Epithelial cell of proximal tubule (primary cell): ENCODE results near the gene ULK1. TPM values are rescaled to one million over a fixed set of nuclear protein-coding genes. Genes with fewer than 3 reads are reported as not detected.

Experiments
- DNase-seq: peaks from one replicate; pipeline ENCODE4 v3.0.0-alpha.2; 2011; ENCODE audit warnings: low read depth
- H3K4me3 ChIP-seq: 2 replicates; pipeline ENCODE4 v1.5.1; 2011; ENCODE audit warnings: low read depth, mild to moderate bottlenecking, low read length
- total RNA-seq: library from RNA; depleted of rRNA; stranded (reverse); fragments of >200 nt; gene quantifications from 2 replicates; pipeline ENCODE4 v1.2.3, GENCODE V29; 2015
- TF ChIP-seq, protein P1 (sequence below): conservative IDR thresholded peaks from 2 replicates; pipeline ENCODE4 v1.5.1; 2012; ENCODE audit warnings: low read depth, mild to moderate bottlenecking, low read length

Gene ULK1
- total RNA-seq, 1 donor from 2014 or later, result 11.8 TPM

DNA sequence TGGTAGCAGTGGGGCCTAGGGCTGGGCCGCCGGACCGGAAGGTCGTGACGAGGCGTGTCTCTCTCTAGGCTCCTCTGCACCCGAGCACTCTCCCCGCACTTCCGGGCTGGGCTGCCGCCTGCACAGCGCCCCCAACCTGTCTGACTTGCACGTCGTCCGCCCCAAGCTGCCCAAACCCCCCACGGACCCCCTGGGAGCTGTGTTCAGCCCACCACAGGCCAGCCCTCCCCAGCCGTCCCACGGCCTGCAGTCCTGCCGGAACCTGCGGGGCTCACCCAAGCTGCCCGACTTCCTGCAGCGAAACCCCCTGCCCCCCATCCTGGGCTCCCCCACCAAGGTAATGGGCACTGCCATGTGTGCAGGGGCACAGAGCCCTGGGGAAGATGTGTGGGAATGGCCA is 21.4 kb downstream of the ULK1 start:
- DNase-seq, result no peak
- TF ChIP-seq, protein P1, sequence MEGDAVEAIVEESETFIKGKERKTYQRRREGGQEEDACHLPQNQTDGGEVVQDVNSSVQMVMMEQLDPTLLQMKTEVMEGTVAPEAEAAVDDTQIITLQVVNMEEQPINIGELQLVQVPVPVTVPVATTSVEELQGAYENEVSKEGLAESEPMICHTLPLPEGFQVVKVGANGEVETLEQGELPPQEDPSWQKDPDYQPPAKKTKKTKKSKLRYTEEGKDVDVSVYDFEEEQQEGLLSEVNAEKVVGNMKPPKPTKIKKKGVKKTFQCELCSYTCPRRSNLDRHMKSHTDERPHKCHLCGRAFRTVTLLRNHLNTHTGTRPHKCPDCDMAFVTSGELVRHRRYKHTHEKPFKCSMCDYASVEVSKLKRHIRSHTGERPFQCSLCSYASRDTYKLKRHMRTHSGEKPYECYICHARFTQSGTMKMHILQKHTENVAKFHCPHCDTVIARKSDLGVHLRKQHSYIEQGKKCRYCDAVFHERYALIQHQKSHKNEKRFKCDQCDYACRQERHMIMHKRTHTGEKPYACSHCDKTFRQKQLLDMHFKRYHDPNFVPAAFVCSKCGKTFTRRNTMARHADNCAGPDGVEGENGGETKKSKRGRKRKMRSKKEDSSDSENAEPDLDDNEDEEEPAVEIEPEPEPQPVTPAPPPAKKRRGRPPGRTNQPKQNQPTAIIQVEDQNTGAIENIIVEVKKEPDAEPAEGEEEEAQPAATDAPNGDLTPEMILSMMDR, result no peak
- H3K4me3 ChIP-seq, result no peak overlapping the region

DNA sequence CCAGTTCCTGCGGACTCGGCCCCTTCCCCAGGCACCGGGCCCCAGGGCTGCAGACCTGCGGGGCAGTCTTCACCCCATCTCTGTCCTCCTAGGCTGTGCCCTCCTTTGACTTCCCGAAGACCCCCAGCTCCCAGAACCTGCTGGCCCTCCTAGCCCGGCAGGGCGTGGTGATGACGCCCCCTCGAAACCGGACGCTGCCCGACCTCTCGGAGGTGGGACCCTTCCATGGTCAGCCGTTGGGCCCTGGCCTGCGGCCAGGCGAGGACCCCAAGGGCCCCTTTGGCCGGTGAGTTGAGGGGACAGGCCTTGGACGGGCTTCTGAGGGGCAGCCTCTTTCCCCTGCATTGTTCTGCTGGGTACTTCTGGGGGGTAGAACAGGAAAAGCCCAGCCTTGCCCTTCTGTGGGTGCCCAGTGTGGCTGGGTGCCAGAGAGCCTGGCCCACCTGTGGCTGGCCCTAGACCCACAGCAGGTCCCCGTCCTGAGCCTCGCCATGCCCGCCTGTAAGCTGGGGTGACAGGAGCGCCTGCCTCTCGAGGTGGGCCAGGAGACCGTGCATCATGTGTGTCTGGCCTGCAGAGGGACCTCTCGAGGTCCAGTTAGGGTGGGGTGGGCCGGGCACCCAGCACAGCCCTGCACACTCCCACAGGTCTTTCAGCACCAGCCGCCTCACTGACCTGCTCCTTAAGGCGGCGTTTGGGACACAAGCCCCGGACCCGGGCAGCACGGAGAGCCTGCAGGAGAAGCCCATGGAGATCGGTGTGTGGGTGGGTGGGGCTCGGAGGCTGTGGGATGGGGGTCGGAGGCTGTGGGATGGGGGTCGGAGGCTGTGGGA is 22.1 kb downstream of the ULK1 start:
- no peak overlapping the region for H3K4me3 ChIP-seq
- no peak for DNase-seq
- TF ChIP-seq, protein P1, result no peak

DNA sequence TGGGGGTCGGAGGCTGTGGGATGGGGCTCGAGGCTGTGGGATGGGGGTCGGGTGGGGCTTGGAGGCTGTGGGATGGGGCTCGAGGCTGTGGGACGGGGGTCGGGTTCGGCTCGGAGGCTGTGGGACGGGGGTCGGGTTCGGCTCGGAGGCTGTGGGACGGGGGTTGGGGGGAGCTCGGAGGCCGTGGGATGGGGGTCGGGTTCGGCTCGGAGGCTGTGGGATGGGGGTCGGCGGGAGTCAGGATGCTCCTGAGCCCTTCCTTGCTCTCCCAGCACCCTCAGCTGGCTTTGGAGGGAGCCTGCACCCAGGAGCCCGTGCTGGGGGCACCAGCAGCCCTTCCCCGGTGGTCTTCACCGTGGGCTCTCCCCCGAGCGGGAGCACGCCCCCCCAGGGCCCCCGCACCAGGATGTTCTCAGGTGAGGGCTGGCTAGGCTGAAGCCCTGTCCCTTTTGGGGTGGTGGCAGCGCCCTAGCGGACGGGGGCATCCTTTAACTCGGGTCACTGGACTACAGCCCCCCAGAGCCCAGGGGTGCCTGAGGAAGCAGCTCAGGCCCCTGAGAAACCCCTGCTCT is 22.8 kb downstream of the ULK1 start:
- no peak for DNase-seq
- H3K4me3 ChIP-seq, result no peak overlapping the region
- TF ChIP-seq, protein P1, result no peak

DNA sequence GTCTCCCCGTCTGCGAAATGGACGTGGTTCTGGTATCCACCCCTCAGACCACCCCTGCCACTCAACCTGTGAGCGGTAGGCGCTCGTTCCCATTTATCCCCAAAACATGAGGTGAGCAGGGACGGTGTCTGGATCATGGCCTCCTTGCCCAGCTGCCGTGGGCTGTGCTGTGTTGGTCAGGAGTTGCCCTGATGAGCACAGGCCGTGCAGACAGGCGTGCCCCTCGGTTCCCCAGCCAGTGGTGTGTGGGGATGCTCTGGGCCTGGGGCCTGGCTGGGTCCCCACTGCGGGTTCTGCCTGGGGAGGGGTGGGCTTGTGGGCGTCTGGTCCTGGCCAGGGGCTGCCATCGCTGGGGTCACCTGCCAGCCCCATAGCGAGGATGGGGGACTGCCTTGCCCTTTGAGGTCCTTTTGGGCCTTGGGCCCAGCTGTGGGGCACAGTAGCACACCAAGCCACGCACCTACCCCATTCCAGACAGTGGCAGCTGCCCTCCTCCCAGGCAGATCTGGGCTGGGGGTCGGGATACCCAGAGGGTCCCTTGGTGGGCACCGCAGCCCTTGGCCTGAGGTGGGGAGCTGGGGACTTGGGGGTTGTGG is 23.4 kb downstream of the ULK1 start:
- no peak for DNase-seq
- TF ChIP-seq, protein P1, result no peak
- H3K4me3 ChIP-seq, result no peak overlapping the region

DNA sequence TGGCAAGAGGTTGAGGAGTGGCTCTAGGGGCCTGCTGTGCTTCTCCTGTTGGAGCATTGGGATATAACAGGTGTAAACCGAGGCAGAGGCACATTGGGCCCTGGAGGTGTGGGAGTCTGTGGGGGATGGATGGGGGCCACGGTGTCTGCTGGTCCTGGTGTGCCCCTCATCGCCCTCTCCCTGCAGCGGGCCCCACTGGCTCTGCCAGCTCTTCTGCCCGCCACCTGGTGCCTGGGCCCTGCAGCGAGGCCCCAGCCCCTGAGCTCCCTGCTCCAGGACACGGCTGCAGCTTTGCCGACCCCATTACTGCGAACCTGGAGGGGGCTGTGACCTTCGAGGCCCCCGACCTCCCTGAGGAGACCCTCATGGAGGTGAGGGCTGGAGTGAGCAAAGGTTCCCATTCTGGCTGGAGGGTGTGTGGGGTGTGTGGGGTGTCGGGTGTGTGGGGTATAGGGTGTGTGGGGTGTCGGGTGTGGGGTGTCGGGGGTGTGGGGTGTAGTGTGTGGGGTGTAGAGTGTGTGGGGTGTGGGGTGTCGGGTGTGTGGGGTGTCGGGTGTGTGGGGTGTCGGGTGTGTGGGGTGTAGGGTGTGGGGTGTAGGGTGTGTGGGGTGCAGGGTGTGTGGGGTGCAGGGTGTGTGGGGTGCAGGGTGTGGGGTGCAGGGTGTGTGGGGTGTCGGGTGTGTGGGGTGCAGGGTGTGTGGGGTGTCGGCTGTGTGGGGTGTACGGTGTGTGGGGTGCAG is 24.1 kb downstream of the ULK1 start:
- no peak for DNase-seq
- no peak overlapping the region for H3K4me3 ChIP-seq
- TF ChIP-seq, protein P1, result no peak

DNA sequence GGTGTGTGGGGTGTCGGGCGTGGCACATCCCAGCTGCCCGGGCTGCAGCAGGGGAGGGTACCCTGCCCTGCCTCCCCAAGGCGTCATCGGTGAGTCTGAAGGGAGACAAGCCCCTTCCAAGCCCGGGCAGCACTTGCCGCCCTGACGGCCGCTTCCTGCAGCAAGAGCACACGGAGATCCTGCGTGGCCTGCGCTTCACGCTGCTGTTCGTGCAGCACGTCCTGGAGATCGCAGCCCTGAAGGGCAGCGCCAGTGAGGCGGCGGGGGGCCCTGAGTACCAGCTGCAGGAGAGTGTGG is 24.6 kb downstream of the ULK1 start:
- H3K4me3 ChIP-seq, result no peak overlapping the region
- TF ChIP-seq, protein P1, result no peak
- no peak for DNase-seq
